HCT116 (cell line): ENCODE measurements around the gene KRT12. TPM values are rescaled to one million over a fixed set of nuclear protein-coding genes. Genes with fewer than 3 reads are reported as not detected.

Source experiments
- ATAC-seq: fragments of 200-7000 bp; cut with Tn5 transposase; 2 replicates; pipeline ENCODE4 v1.9.1; 2020; ENCODE audit warnings: mild to moderate bottlenecking, moderate library complexity
- BruUV-seq: library from RNA; stranded (reverse); fragments of 400-500 nt; replicated peaks from 2 replicates; lab custom pipeline; 2021; lab: Mats Ljungman, UMichigan
- CTCF ChIA-PET: fragments of 300-600 bp; sonication (Branson Sonifier 250); formaldehyde crosslinking; loops from one replicate; lab custom pipeline; 2021; ENCODE audit warnings: antibody characterized with exemption; lab: Charles Lee
- POLR2A ChIA-PET: fragments of 300-600, 350-600 bp; sonication (Branson Sonifier 250); formaldehyde crosslinking; loops from one replicate; lab custom pipeline; 2021; ENCODE audit warnings: antibody characterized with exemption; lab: Charles Lee
- RAD21 ChIA-PET, 2 experiments: fragments of 300-600 bp; sonication (Branson Sonifier 250); formaldehyde crosslinking; loops; one replicate each; lab custom pipeline; 2023; ENCODE audit warnings: low total read pairs in 2 of 2; ENCODE audit not compliant: uncharacterized antibody in 2 of 2, unreplicated experiment in 2 of 2, low non-redundant PET in 1 of 2; lab: Charles Lee
- DNase-seq: peaks from one replicate; pipeline ENCODE4 v3.0.0-alpha.2; 2010; ENCODE audit warnings: low read depth, low spot score
- H2AFZ ChIP-seq: fragments of 200-600 bp; shearing (Covaris generic), sonication (generic); 2 replicates; pipeline ENCODE4 v1.6.1; 2017; ENCODE audit warnings: low read depth, mixed run types, mixed read lengths, antibody characterized with exemption, low read length; ENCODE audit not compliant: poor library complexity, severe bottlenecking
- H3K27ac ChIP-seq: 2 replicates; pipeline ENCODE4 v1.5.1; 2012; ENCODE audit warnings: low read depth, low read length
- H3K27me3 ChIP-seq: fragments of 200-600 bp; sonication (generic); 2 replicates; pipeline ENCODE4 v1.6.1; 2016; ENCODE audit warnings: mixed run types, low read length, mixed read lengths; ENCODE audit not compliant: insufficient read depth
- H3K36me3 ChIP-seq, 2 experiments: fragments of 200-500 bp in 1 of 2; fragments of 200-600 bp in 1 of 2; sonication (Bioruptor generic) in 1 of 2; sonication (generic) in 1 of 2; 2 replicates each; pipeline versions ENCODE4 v1.5.1 to v1.6.1; 2014 to 2016; ENCODE audit warnings: low read length in 2 of 2, inconsistent platforms in 1 of 2, mixed read lengths in 1 of 2, mixed run types in 1 of 2; ENCODE audit not compliant: insufficient read depth in 2 of 2, control insufficient read depth in 1 of 2
- H3K4me1 ChIP-seq, 2 experiments: fragments of 200-600 bp in 1 of 2; sonication (generic) in 1 of 2; 2 replicates each; pipeline versions ENCODE4 v1.5.1 to v1.6.1; 2012 to 2017; ENCODE audit warnings: low read length in 2 of 2, inconsistent platforms in 1 of 2, mild to moderate bottlenecking in 1 of 2, mixed read lengths in 1 of 2, mixed run types in 1 of 2, moderate library complexity in 1 of 2; ENCODE audit not compliant: insufficient read depth in 2 of 2, control insufficient read depth in 1 of 2
- H3K4me2 ChIP-seq: fragments of 200-600 bp; sonication (generic); 2 replicates; pipeline ENCODE4 v1.6.1; 2017; ENCODE audit warnings: mixed run types, low read length, mixed read lengths
- H3K4me3 ChIP-seq, 2 experiments: fragments of 200-600 bp in 1 of 2; sonication (generic) in 1 of 2; replicated peaks in 1 of 2; 2 replicates each; pipeline ENCODE4 v1.5.1; 2011 to 2016; ENCODE audit warnings: low read length in 2 of 2, control low read depth in 1 of 2, low read depth in 1 of 2, mild to moderate bottlenecking in 1 of 2, mixed read lengths in 1 of 2, mixed run types in 1 of 2
- H3K79me2 ChIP-seq: fragments of 200-600 bp; sonication (generic); 2 replicates; pipeline ENCODE4 v1.6.1; 2017; ENCODE audit warnings: mild to moderate bottlenecking, mixed run types, low read length, moderate library complexity, mixed read lengths; ENCODE audit not compliant: insufficient read depth
- H3K9ac ChIP-seq: fragments of 200-600 bp; sonication (generic); 2 replicates; pipeline ENCODE4 v1.6.1; 2016; ENCODE audit warnings: low read length, mixed read lengths
- H3K9me2 ChIP-seq: fragments of 200-600 bp; sonication (generic), shearing (Covaris generic); 2 replicates; pipeline ENCODE4 v1.6.1; 2017; ENCODE audit warnings: mixed run types, mild to moderate bottlenecking, moderate library complexity; ENCODE audit not compliant: insufficient read depth
- H3K9me3 ChIP-seq, 2 experiments: fragments of 200-500 bp in 1 of 2; fragments of 200-600 bp in 1 of 2; sonication (Bioruptor generic) in 1 of 2; sonication (generic) in 1 of 2; 2 replicates each; pipeline ENCODE4 v1.6.1; 2014 to 2017; ENCODE audit warnings: low read length in 2 of 2, mixed read lengths in 2 of 2, inconsistent platforms in 1 of 2, low read depth in 1 of 2, mild to moderate bottlenecking in 1 of 2, mixed run types in 1 of 2, moderate library complexity in 1 of 2; ENCODE audit not compliant: control insufficient read depth in 1 of 2, insufficient read depth in 1 of 2
- H4K20me1 ChIP-seq: fragments of 200-600 bp; sonication (generic), shearing (Covaris generic); 2 replicates; pipeline ENCODE4 v1.6.1; 2017; ENCODE audit warnings: mixed run types, mild to moderate bottlenecking, moderate library complexity; ENCODE audit not compliant: insufficient read depth
- CBX3 ChIP-seq: IDR thresholded peaks from 2 replicates; pipeline ENCODE4 v1.6.1; 2012; ENCODE audit warnings: low read depth
- EGR1 ChIP-seq: IDR thresholded peaks from 2 replicates; pipeline ENCODE4 v1.6.1; 2012; ENCODE audit warnings: low read depth
- ELF1 ChIP-seq: IDR thresholded peaks from 2 replicates; pipeline ENCODE4 v1.6.1; 2012; ENCODE audit warnings: low read depth, borderline replicate concordance
- EZH2 ChIP-seq: fragments of 200-600 bp; sonication (generic); IDR thresholded peaks from 2 replicates; pipeline ENCODE4 v1.6.1; 2017; ENCODE audit warnings: antibody characterized with exemption, mixed run types
- FOSL1 ChIP-seq: IDR thresholded peaks from 2 replicates; pipeline ENCODE4 v1.6.1; 2012; ENCODE audit warnings: low read depth
- JUND ChIP-seq: IDR thresholded peaks from 2 replicates; pipeline ENCODE4 v1.6.1; 2012
- POLR2A ChIP-seq: IDR thresholded peaks from 2 replicates; pipeline ENCODE4 v1.7.0; 2011; ENCODE audit warnings: borderline replicate concordance; ENCODE audit not compliant: insufficient read depth, insufficient read length; ENCODE audit errors: extremely low read depth
- POLR2AphosphoS5 ChIP-seq: IDR thresholded peaks from 2 replicates; pipeline ENCODE4 v1.6.1; 2011; ENCODE audit warnings: mild to moderate bottlenecking, low read depth, low read length, moderate library complexity
- RAD21 ChIP-seq: IDR thresholded peaks from 2 replicates; pipeline ENCODE4 v1.6.1; 2012; ENCODE audit warnings: low read depth, mild to moderate bottlenecking
- SP1 ChIP-seq: IDR thresholded peaks from 2 replicates; pipeline ENCODE4 v1.6.1; 2012; ENCODE audit warnings: low read depth
- TCF7L2 ChIP-seq: IDR thresholded peaks from 2 replicates; pipeline ENCODE4 v1.7.0; 2011; ENCODE audit warnings: borderline replicate concordance, inconsistent platforms; ENCODE audit not compliant: insufficient read depth, insufficient read length; ENCODE audit errors: extremely low read depth
- ZNF274 ChIP-seq: fragments of 200-500 bp; sonication (Bioruptor generic); IDR thresholded peaks from 2 replicates; pipeline ENCODE4 v1.6.1; 2014; ENCODE audit warnings: mild to moderate bottlenecking, low read depth, low read length, inconsistent platforms
- intact Hi-C: fragments of 100-400 bp; cut with micrococcal nuclease; formaldehyde crosslinking; loops from 2 replicates; pipeline ENCODE4 v1.10.0; 2022
- total RNA-seq: library from RNA; stranded (reverse); gene quantifications from one replicate; pipeline ENCODE4 v1.2.1, GENCODE V29; 2021; ENCODE audit not compliant: unreplicated experiment
- TF ChIP-seq, protein P1 (sequence below): IDR thresholded peaks from 2 replicates; pipeline ENCODE4 v1.6.1; 2012
- TF ChIP-seq, protein P2 (sequence below): IDR thresholded peaks from 2 replicates; pipeline ENCODE4 v1.6.1; 2012
- TF ChIP-seq, protein P3 (sequence below): IDR thresholded peaks from 2 replicates; pipeline ENCODE4 v1.6.1; 2011; ENCODE audit warnings: mild to moderate bottlenecking, low read length, moderate library complexity; ENCODE audit not compliant: insufficient replicate concordance; ENCODE audit errors: extremely low read depth

The KRT12 gene
- total RNA-seq, 1 experiment from 2014 or later, result not detected

DNA sequence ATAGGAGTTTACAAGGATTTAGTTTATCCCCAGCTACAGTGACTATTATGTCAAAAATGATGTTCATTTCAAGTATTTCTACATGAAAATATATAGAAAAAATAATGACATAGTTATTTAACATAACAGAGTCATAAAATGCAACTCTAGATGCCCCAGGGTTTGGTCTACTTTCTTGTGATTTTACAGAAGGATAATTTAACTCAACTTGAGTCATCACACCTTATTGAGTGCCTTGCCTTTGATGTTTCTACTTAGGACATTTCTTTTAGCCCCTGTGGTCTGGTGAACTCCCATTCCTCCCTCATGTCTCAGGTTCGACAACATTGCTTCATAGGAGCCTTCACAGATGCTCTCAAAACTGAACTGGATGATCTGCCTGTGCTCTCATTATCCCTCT, 16.0 kb upstream of the KRT12 start (continued):
- TF ChIP-seq TCF7L2, result no peak
- no peak for TF ChIP-seq EZH2
- TF ChIP-seq EGR1, result no peak
- TF ChIP-seq ELF1, result no peak
- TF ChIP-seq JUND, result no peak

DNA sequence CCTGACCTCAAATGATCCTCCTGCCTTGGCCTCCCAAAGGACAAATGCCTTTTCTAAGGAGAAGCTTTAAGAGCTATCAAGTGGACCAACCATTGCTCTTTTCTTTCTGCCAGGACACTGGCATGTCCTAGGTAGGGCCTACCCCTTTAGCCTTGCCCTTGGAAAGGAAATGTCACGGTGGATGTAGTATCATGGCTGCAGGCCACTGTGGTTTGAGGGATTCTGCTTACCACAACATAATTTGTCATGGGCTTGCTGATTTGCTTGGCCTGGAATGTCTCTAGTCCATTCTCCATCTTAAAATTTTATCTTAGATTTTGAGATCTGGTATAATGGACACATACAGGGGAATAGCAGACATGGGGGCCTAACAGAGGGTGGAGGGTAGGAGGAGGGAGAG, 12.0 kb upstream of the KRT12 start:
- Histone ChIP-seq H3K9me2 (no peaks in the 10 kb centered on the region), H3K4me1 (peaks cover 0 to 10% of the 10 kb centered on the region in 2 experiments; a peak in 2 of 4 replicates), H2AFZ (no peak overlapping the region), H3K27me3 (no peaks in the 10 kb centered on the region), H3K27ac (no peak overlapping the region), H3K9ac (no peak overlapping the region), H3K9me3 (no peaks in the 10 kb centered on the region; a peak in 1 of 4 replicates), H3K79me2 (no peaks in the 10 kb centered on the region), H4K20me1 (no peaks in the 10 kb centered on the region), H3K4me3 (no peak overlapping the region), H3K36me3 (no peaks in the 10 kb centered on the region), H3K4me2 (no peak overlapping the region)
- TF ChIP-seq RAD21 (no peak), POLR2AphosphoS5 (no peak), EZH2 (no peak), ZNF274 (no peak), ELF1 (no peak), EGR1 (no peak)
- TF ChIP-seq, protein P1, sequence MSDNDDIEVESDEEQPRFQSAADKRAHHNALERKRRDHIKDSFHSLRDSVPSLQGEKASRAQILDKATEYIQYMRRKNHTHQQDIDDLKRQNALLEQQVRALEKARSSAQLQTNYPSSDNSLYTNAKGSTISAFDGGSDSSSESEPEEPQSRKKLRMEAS, result no peak
- RAD21 ChIA-PET, result no interaction called here
- BruUV-seq, result no TSS peak
- intact Hi-C loops, result no loop called here
- ATAC-seq, result no peak
- POLR2A ChIA-PET, result no interaction called here
- DNase-seq, result no peak
- CTCF ChIA-PET, result no interaction called here

DNA sequence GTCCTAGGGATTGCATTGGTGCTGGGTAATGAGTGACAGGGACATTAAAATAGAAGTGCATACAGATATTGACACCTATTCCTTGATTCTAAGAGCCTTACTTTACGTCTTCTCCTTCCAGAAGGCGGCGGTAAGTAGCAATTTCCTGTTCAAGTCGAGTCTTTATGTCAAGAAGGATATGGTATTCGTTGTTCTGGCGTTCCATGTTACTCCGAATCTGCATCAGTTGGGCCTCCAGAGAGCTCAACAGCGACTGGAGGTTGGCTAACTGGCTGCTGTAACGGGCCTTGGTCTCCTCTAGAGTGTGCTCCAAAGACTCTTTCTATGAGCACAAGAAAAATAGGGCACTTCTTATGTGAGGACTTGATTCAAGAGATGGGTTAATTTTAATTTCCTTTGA, 11.0 kb upstream of the KRT12 start:
- DNase-seq, result no peak
- Histone ChIP-seq H3K27me3 (no peaks in the 10 kb centered on the region), H2AFZ (no peak overlapping the region), H3K27ac (no peak overlapping the region), H3K9ac (no peak overlapping the region), H3K4me2 (no peak overlapping the region), H3K4me1 (peaks cover 0 to 6% of the 10 kb centered on the region in 2 experiments; a peak in 2 of 4 replicates), H3K79me2 (no peaks in the 10 kb centered on the region), H3K9me3 (no peaks in the 10 kb centered on the region; a peak in 1 of 4 replicates), H3K36me3 (no peaks in the 10 kb centered on the region), H3K4me3 (no peak overlapping the region), H4K20me1 (no peaks in the 10 kb centered on the region), H3K9me2 (no peaks in the 10 kb centered on the region)
- RAD21 ChIA-PET, result interaction anchor here in 1 of 2 experiments (0.6 kb wide), 1 partner anchor 770 kb away, joined by 3 read pairs; no protein-coding TSS in a partner anchor
- POLR2A ChIA-PET, result no interaction called here
- ATAC-seq, result no peak
- intact Hi-C loops, result no loop called here
- CTCF ChIA-PET, result no interaction called here
- TF ChIP-seq FOSL1 (no peak), JUND (no peak), TCF7L2 (no peak), CBX3 (no peak), POLR2A (no peak), SP1 (no peak), POLR2AphosphoS5 (no peak)
- TF ChIP-seq, protein P2, sequence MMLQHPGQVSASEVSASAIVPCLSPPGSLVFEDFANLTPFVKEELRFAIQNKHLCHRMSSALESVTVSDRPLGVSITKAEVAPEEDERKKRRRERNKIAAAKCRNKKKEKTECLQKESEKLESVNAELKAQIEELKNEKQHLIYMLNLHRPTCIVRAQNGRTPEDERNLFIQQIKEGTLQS, result no peak
- TF ChIP-seq, protein P3, sequence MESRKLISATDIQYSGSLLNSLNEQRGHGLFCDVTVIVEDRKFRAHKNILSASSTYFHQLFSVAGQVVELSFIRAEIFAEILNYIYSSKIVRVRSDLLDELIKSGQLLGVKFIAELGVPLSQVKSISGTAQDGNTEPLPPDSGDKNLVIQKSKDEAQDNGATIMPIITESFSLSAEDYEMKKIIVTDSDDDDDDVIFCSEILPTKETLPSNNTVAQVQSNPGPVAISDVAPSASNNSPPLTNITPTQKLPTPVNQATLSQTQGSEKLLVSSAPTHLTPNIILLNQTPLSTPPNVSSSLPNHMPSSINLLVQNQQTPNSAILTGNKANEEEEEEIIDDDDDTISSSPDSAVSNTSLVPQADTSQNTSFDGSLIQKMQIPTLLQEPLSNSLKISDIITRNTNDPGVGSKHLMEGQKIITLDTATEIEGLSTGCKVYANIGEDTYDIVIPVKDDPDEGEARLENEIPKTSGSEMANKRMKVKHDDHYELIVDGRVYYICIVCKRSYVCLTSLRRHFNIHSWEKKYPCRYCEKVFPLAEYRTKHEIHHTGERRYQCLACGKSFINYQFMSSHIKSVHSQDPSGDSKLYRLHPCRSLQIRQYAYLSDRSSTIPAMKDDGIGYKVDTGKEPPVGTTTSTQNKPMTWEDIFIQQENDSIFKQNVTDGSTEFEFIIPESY, result no peak
- no TSS peak for BruUV-seq
